H4 (cell line): ENCODE measurements around the gene ZNF710. TPM values are rescaled to one million over a fixed set of nuclear protein-coding genes. Genes with fewer than 3 reads are reported as not detected.

Experiments used
- DNase-seq: peaks from one replicate; pipeline ENCODE4 v3.0.0-alpha.2; 2015; ENCODE audit warnings: low spot score
- total RNA-seq: library from RNA; depleted of rRNA; stranded (reverse); fragments of >200 nt; shearing (Covaris generic); gene quantifications from 2 replicates; pipeline ENCODE4 v1.2.3, GENCODE V29; 2014

ZNF710 gene
- total RNA-seq, 1 experiment from 2014 or later = 4.7 TPM

GRCh38 chr15:89997079-89997478, 4.0 kb upstream of the ZNF710 start:
- DNase-seq = no peak

- DNase-seq = peak; percentile 60
Measured at GRCh38 chr15:89998141-89998661, 2.9 kb upstream of the ZNF710 start.

- DNase-seq = no peak
Measured at GRCh38 chr15:89998923-89999675, 2.0 kb upstream of the ZNF710 start.

GRCh38 chr15:89999676-90000185, 1.4 kb upstream of the ZNF710 start:
- no peak for DNase-seq

GRCh38 chr15:90000186-90001001, 730 bp upstream of the ZNF710 start:
- DNase-seq = no peak

GRCh38 chr15:90001683-90002427, 731 bp downstream of the ZNF710 start:
- DNase-seq = peak; percentile 37

GRCh38 chr15:90002428-90002844, 1.3 kb downstream of the ZNF710 start:
- peak; percentile 27 for DNase-seq

GRCh38 chr15:90003736-90004135, 2.6 kb downstream of the ZNF710 start:
- no peak for DNase-seq

- no peak for DNase-seq
Measured at GRCh38 chr15:90004252-90004651, 3.1 kb downstream of the ZNF710 start.

GRCh38 chr15:90004671-90005070, 3.5 kb downstream of the ZNF710 start:
- DNase-seq = no peak

- DNase-seq = no peak
Measured at GRCh38 chr15:90006217-90007075, 5.3 kb downstream of the ZNF710 start.

GRCh38 chr15:90007076-90007460, 5.9 kb downstream of the ZNF710 start:
- no peak for DNase-seq

GRCh38 chr15:90008607-90009006, 7.5 kb downstream of the ZNF710 start:
- no peak for DNase-seq

GRCh38 chr15:90009301-90010022, 8.3 kb downstream of the ZNF710 start:
- DNase-seq = no peak

- DNase-seq = no peak
Measured at GRCh38 chr15:90011705-90012104, 10.6 kb downstream of the ZNF710 start.

- DNase-seq = no peak
Measured at GRCh38 chr15:90013503-90013937, 12.4 kb downstream of the ZNF710 start.

- no peak for DNase-seq
Measured at GRCh38 chr15:90015294-90015693, 14.2 kb downstream of the ZNF710 start.

GRCh38 chr15:90015749-90016148, 14.6 kb downstream of the ZNF710 start:
- no peak for DNase-seq

- no peak for DNase-seq
Measured at GRCh38 chr15:90016721-90017120, 15.6 kb downstream of the ZNF710 start.

GRCh38 chr15:90018216-90018831, 17.2 kb downstream of the ZNF710 start:
- DNase-seq = no peak
